Uterus (tissue), 4 donors: ENCODE results near the gene JAM3. TPM values are rescaled to one million over a fixed set of nuclear protein-coding genes. Genes with fewer than 3 reads are reported as not detected.
A peak's percentile ranks its signal among the peaks of the same experiment; 100 is the strongest.

Experiments
- DNase-seq, 2 donors: peaks; one replicate each; pipeline ENCODE4 v3.0.0-alpha.2; 2019 to 2020
- H3K27ac ChIP-seq, 2 donors: fragments of 200-600 bp; sonication (generic); 1 replicate in 1 of 2; 2 replicates in 1 of 2; pipeline ENCODE4 v1.5.1; 2016 to 2018
- H3K27me3 ChIP-seq, 2 donors: fragments of 200-600 bp; sonication (generic); one replicate each; pipeline ENCODE4 v1.5.1; 2018 to 2019; ENCODE audit warnings: control low read depth in 1 of 2
- H3K36me3 ChIP-seq, 2 donors: fragments of 200-600 bp; sonication (generic); one replicate each; pipeline ENCODE4 v1.5.1; 2019; ENCODE audit warnings: control low read depth in 1 of 2
- H3K4me1 ChIP-seq, 2 donors: fragments of 200-600 bp; sonication (generic); one replicate each; pipeline ENCODE4 v1.5.1; 2018 to 2019; ENCODE audit warnings: control low read depth in 1 of 2
- H3K4me3 ChIP-seq, 2 donors: fragments of 200-600 bp; sonication (generic); 1 replicate in 1 of 2; 2 replicates in 1 of 2; pipeline ENCODE4 v1.5.1; 2018 to 2019; ENCODE audit warnings: mild to moderate bottlenecking in 1 of 2
- H3K9me3 ChIP-seq, 2 donors: fragments of 200-600 bp; sonication (generic); one replicate each; pipeline ENCODE4 v1.5.1; 2019; ENCODE audit warnings: control low read depth in 1 of 2
- POLR2A ChIP-seq, 2 donors: fragments of 450-650 bp; IDR thresholded peaks; one replicate each; pipeline ENCODE4 v1.6.1; 2016; ENCODE audit warnings: antibody characterized with exemption in 2 of 2, mild to moderate bottlenecking in 1 of 2, moderate library complexity in 1 of 2
- intact Hi-C: fragments of 100-400 bp; cut with DNase I; formaldehyde crosslinking; loops from one replicate; pipeline ENCODE4 v1.15.1; 2023; ENCODE audit warnings: low total_unique reads
- total RNA-seq, 4 donors: library from RNA; depleted of rRNA in 3 of 4; stranded (reverse); fragments of >200 nt in 3 of 4; gene quantifications; one replicate each; pipeline versions ENCODE4 v1.1.0 to v1.2.4, GENCODE V29; 2014 to 2023
- TF ChIP-seq, protein P1 (sequence below), 4 experiments: fragments of 200-600 bp in 2 of 4; fragments of 450-650 bp in 2 of 4; sonication (generic) in 2 of 4; IDR thresholded peaks; one replicate each; pipeline ENCODE4 v1.5.1; 2016 to 2019; ENCODE audit warnings: antibody characterized with exemption in 4 of 4, mild to moderate bottlenecking in 2 of 4, moderate library complexity in 1 of 4
- donor health status: DM: yes; HTN: yes; CAD: no.

The JAM3 gene
- total RNA-seq, 4 donors from 2014 or later: 51.7 to 86.7 (median 68.1) TPM

DNA sequence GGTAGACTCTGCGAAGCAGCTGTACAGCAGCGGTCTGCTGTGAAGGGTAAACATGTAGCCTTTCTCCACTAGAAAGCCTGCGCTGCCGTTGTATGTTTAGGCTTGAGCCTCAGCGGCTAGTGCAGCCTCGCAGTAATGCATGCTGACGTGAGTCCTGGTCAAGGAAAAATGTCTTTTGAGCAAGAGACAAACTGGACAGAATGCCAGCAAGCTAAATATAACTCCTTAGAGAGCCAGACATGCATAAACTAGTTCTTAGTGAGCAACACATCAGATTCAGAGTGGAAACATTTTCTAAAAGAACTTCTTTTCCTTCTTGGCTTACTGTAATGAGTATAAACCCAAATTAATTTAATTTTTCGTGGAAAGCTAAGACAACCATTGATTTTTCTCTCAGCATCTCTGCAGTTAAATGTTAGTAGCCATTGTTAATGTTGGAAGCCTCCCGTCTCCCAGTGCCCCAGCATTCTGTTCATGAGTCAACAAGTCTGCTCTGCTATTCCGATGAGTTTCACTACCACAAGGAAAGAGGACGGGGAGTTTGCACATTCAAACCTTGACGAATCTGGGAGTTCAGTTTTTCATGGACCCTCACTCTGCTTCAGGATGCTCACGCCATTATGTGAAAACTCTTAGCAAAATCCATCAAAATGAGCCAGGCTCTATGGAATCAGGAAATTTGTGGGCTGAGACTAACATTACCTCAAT, 51.4 kb downstream of the JAM3 start:
- Histone ChIP-seq H3K4me3 (peak overlapping the region in 1 of 2 donors; percentile 23), H3K9me3 (no peaks in the 10 kb centered on the region), H3K27me3 (no peaks in the 10 kb centered on the region), H3K4me1 (peaks cover 9 to 12% of the 10 kb centered on the region in 2 donors), H3K27ac (peak overlapping the region; percentile 87 to 99), H3K36me3 (no peaks in the 10 kb centered on the region)
- TF ChIP-seq, protein P1, sequence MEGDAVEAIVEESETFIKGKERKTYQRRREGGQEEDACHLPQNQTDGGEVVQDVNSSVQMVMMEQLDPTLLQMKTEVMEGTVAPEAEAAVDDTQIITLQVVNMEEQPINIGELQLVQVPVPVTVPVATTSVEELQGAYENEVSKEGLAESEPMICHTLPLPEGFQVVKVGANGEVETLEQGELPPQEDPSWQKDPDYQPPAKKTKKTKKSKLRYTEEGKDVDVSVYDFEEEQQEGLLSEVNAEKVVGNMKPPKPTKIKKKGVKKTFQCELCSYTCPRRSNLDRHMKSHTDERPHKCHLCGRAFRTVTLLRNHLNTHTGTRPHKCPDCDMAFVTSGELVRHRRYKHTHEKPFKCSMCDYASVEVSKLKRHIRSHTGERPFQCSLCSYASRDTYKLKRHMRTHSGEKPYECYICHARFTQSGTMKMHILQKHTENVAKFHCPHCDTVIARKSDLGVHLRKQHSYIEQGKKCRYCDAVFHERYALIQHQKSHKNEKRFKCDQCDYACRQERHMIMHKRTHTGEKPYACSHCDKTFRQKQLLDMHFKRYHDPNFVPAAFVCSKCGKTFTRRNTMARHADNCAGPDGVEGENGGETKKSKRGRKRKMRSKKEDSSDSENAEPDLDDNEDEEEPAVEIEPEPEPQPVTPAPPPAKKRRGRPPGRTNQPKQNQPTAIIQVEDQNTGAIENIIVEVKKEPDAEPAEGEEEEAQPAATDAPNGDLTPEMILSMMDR (IDR thresholded peaks at IDR 0.05): no peak
- TF ChIP-seq POLR2A (IDR thresholded peaks at IDR 0.05): peak; percentile 27 to 42
- peak; percentile 63 to 80 for DNase-seq
- intact Hi-C loops: no loop called here

DNA sequence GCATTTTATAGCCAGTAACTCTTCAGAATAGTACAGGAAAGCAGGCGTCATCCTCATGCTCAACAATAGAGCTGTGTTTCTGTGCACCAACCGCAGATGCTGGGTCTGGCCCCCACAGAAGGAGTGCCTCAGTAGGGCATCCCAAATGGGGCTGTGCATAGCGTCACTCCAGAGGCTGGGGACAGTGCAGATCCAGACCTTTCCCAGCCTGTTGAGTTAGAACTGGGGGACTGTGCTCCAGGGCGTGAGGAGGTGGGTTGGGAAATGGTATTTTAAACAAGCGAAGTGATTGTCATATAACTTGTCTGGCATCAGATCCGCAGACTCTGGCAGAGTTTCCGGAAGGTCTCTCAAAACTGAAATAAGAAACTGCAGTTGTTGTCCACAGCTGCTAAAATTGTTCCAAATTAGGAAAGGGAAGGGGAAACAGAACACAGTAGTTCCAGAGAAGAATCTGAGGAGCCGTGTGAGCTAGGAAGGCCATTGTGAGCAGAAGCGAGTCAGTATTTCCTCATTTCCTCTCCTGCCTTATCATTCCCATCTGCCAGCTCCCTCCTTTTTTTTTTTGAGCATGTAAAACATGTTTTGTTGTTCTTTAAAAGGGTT, 52.2 kb downstream of the JAM3 start:
- Histone ChIP-seq H3K36me3 (no peaks in the 10 kb centered on the region), H3K27ac (peak overlapping the region; percentile 87 to 99), H3K4me1 (peaks cover 9 to 17% of the 10 kb centered on the region in 2 donors), H3K9me3 (no peaks in the 10 kb centered on the region), H3K4me3 (no peak overlapping the region), H3K27me3 (no peaks in the 10 kb centered on the region)
- intact Hi-C loops: no loop called here
- DNase-seq: peak; percentile 31 to 42
- peak in 1 of 2 donors; percentile 32 for TF ChIP-seq POLR2A (IDR thresholded peaks at IDR 0.05)
- TF ChIP-seq, protein P1 (IDR thresholded peaks at IDR 0.05): no peak

DNA sequence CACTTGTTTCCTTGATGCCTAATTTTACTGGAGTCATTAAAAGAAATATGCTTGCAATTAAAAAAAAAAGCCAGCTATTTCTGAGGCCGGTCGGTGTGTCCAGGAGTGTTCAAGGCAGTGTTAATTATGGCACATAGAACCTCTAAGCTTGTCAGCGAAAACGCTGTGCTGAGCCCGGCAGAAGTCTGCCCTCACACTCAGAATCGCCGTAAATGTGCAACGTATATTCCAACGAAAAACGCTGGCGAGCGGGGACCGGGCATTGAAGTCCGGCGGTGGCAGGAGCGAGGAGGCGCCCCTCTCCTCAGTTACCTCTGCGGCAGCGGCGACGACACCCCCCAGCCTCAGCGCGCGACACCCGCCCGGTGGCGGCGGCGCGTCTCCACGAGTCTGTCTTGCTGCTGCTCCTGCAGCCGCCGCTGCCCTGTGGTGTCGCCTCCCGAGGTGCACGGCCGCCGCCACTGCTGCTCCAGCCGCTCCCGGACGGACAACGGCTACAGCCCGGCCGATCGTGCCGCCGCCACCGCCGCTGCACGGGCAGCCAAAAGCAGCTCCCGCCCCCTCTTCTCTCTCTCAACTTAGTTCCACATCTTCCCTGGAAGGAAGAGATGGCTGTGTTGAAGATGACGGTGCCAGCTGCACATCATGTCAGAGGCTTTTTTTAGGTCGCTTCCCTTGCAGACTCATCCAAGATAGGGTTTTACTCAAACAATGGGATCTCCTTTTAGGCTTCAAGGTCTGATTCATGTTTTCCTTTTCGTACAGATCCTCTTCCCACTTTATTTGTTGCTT, 56.0 kb downstream of the JAM3 start:
- H3K4me1 ChIP-seq: peaks cover 9 to 17% of the 10 kb centered on the region in 2 donors
- no peaks in the 10 kb centered on the region for H3K9me3 ChIP-seq
- TF ChIP-seq, protein P1 (IDR thresholded peaks at IDR 0.05): peak in 1 of 4 experiments; percentile 31
- TF ChIP-seq POLR2A (IDR thresholded peaks at IDR 0.05): no peak
- intact Hi-C loops: no loop called here
- H3K27ac ChIP-seq: peak overlapping the region; percentile 59 to 99
- H3K27me3 ChIP-seq: no peaks in the 10 kb centered on the region
- DNase-seq: peak in 1 of 2 donors; percentile 40
- peak overlapping the region; percentile 35 to 43 for H3K4me3 ChIP-seq
- no peaks in the 10 kb centered on the region for H3K36me3 ChIP-seq

DNA sequence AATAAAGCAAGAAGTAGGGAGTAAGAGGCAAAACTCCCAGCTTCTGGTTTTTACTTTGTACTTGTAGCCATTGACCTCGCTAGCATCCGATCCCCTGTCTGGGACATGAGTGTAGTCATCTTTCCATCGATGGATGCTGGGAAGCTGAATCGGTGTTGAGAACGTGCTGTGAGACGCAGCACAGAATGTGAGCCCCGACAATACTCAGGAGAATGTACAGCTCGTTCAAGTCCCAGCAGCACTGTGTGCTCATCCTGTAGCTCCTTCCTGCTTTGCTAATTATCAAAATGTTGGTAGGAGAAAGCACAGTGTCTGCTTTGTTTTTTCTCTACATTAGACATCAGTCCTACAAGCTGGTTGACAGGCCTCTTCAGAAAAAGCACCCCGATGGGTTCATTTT, 56.6 kb downstream of the JAM3 start:
- H3K9me3 ChIP-seq: no peaks in the 10 kb centered on the region
- TF ChIP-seq, protein P1 (IDR thresholded peaks at IDR 0.05): no peak
- TF ChIP-seq POLR2A (IDR thresholded peaks at IDR 0.05): no peak
- peaks cover 9 to 17% of the 10 kb centered on the region in 2 donors for H3K4me1 ChIP-seq
- intact Hi-C loops: no loop called here
- peak overlapping the region; percentile 35 to 43 for H3K4me3 ChIP-seq
- peak overlapping the region; percentile 59 to 99 for H3K27ac ChIP-seq
- no peak for DNase-seq
- no peaks in the 10 kb centered on the region for H3K27me3 ChIP-seq
- H3K36me3 ChIP-seq: no peaks in the 10 kb centered on the region
